Peyer's patch (tissue), 4 donors: Measurements from ENCODE around the gene FHOD3. TPM values are rescaled to one million over a fixed set of nuclear protein-coding genes. Genes with fewer than 3 reads are reported as not detected.

Experiments
- DNase-seq, 3 donors: peaks; one replicate each; pipeline ENCODE4 v3.0.0-alpha.2; 2017 to 2019
- H3K27ac ChIP-seq, 4 donors: fragments of 200-600 bp; sonication (generic); one replicate each; pipeline ENCODE4 v1.5.1; 2016 to 2019
- H3K27me3 ChIP-seq, 2 donors: fragments of 200-600 bp; sonication (generic); one replicate each; pipeline ENCODE4 v1.5.1; 2019
- H3K36me3 ChIP-seq, 3 donors: fragments of 200-600 bp; sonication (generic); one replicate each; pipeline ENCODE4 v1.5.1; 2016 to 2019
- H3K4me1 ChIP-seq, 4 donors: fragments of 200-600 bp; sonication (generic); one replicate each; pipeline ENCODE4 v1.5.1; 2016 to 2019
- H3K4me3 ChIP-seq, 4 donors: fragments of 200-600 bp; sonication (generic); 1 replicate in 3 of 4; 2 replicates in 1 of 4; pipeline ENCODE4 v1.5.1; 2016 to 2019; ENCODE audit warnings: mild to moderate bottlenecking in 1 of 4
- H3K9me3 ChIP-seq, 4 donors: fragments of 200-600 bp; sonication (generic); one replicate each; pipeline ENCODE4 v1.5.1; 2016 to 2019; ENCODE audit warnings: mild to moderate bottlenecking in 1 of 4
- POLR2A ChIP-seq, 2 donors: fragments of 450-650 bp; IDR thresholded peaks; one replicate each; pipeline ENCODE4 v1.5.1; 2017; ENCODE audit warnings: antibody characterized with exemption in 2 of 2, mild to moderate bottlenecking in 2 of 2, moderate library complexity in 2 of 2
- total RNA-seq, 4 donors: library from RNA; depleted of rRNA; stranded (reverse); fragments of >200 nt; gene quantifications; one replicate each; pipeline ENCODE4 v1.1.0, GENCODE V29; 2016
- TF ChIP-seq, protein P1 (sequence below), 6 experiments: fragments of 450-650 bp in 4 of 6; fragments of 200-600 bp in 2 of 6; sonication (generic) in 1 of 6; IDR thresholded peaks; one replicate each; pipeline ENCODE4 v1.5.1; 2017 to 2019; ENCODE audit warnings: antibody characterized with exemption in 6 of 6, mild to moderate bottlenecking in 3 of 6, moderate library complexity in 1 of 6

The FHOD3 gene
- total RNA-seq, 4 donors from 2014 or later = 0.53 to 10.7 (median 4.6) TPM

DNA sequence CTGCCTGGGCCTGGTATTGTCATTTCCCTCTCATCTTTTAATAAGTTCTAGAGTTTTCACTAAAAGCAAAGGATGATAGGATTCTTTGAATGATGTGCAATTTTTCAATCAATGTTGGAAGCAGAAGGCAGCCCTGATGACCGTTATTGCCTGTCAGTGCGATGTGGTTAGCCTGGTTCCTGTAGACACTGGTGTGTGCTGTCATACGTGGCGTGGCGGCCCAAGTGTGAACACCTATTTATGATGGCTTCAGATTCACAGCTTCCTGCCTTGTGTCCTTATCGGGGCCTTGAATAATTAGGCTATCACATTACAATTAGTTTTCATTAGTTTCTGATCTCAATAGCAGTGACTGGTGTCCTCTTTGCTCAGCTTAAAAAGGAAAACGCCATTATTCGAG lies 312.7 kb downstream of the FHOD3 start:
- Histone ChIP-seq H3K27me3 (no peaks in the 10 kb centered on the region), H3K9me3 (no peaks in the 10 kb centered on the region), H3K4me3 (no peak overlapping the region), H3K27ac (no peak overlapping the region), H3K4me1 (peaks cover 0 to 5% (median 0%) of the 10 kb centered on the region in 4 donors), H3K36me3 (no peaks in the 10 kb centered on the region)
- DNase-seq = no peak
- TF ChIP-seq, protein P1, sequence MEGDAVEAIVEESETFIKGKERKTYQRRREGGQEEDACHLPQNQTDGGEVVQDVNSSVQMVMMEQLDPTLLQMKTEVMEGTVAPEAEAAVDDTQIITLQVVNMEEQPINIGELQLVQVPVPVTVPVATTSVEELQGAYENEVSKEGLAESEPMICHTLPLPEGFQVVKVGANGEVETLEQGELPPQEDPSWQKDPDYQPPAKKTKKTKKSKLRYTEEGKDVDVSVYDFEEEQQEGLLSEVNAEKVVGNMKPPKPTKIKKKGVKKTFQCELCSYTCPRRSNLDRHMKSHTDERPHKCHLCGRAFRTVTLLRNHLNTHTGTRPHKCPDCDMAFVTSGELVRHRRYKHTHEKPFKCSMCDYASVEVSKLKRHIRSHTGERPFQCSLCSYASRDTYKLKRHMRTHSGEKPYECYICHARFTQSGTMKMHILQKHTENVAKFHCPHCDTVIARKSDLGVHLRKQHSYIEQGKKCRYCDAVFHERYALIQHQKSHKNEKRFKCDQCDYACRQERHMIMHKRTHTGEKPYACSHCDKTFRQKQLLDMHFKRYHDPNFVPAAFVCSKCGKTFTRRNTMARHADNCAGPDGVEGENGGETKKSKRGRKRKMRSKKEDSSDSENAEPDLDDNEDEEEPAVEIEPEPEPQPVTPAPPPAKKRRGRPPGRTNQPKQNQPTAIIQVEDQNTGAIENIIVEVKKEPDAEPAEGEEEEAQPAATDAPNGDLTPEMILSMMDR (IDR thresholded peaks at IDR 0.05) = no peak
- no peak for TF ChIP-seq POLR2A (IDR thresholded peaks at IDR 0.05)

DNA sequence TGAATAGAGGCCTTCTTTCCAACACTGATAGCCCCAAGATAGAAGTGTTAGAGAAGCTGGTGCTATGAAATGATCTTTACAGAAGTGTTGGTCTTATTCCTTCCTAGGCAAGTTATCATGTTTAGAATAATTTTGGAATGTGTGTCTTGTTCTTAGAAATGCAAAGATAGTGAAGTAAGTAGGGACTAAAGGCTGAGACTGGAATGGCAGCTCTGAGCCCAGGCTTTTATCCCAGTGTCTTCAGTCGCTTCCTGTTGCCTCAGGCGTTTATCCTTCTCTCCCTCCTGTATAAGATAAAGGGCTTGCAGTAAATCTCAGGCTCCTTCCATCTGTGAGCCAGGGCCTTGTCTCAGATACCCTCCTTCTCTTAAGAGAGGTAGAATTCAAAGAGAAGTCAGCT lies 313.1 kb downstream of the FHOD3 start:
- H3K9me3 ChIP-seq = no peaks in the 10 kb centered on the region
- peaks cover 0 to 5% (median 0%) of the 10 kb centered on the region in 4 donors for H3K4me1 ChIP-seq
- TF ChIP-seq POLR2A (IDR thresholded peaks at IDR 0.05) = no peak
- TF ChIP-seq, protein P1 (IDR thresholded peaks at IDR 0.05) = no peak
- no peak overlapping the region for H3K27ac ChIP-seq
- no peaks in the 10 kb centered on the region for H3K27me3 ChIP-seq
- no peak for DNase-seq
- no peak overlapping the region for H3K4me3 ChIP-seq
- no peaks in the 10 kb centered on the region for H3K36me3 ChIP-seq

DNA sequence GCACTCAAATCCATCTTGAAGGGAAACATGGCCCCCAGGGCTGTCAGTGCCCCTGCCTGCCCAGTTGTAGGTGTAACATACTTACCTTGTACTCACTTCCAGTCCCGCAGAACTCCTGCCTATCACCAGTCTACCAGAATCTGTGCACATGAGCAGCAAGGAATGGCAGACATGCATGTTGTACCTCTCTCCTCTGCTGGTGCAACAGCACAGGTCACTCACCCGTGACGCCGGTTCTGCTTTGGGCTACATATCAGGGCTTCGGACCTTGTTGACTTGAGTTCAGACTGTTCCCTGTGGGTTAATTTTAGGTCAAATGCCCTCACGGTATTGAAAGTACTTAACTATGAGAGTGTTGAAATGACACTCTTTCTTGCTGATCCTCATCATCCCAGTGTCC lies 315.6 kb downstream of the FHOD3 start:
- TF ChIP-seq POLR2A (IDR thresholded peaks at IDR 0.05) = no peak
- TF ChIP-seq, protein P1 (IDR thresholded peaks at IDR 0.05) = no peak
- Histone ChIP-seq H3K36me3 (no peaks in the 10 kb centered on the region), H3K9me3 (no peaks in the 10 kb centered on the region), H3K4me3 (no peak overlapping the region), H3K27me3 (no peaks in the 10 kb centered on the region), H3K27ac (no peak overlapping the region), H3K4me1 (peaks cover 0 to 5% (median 0%) of the 10 kb centered on the region in 4 donors)
- DNase-seq = no peak

DNA sequence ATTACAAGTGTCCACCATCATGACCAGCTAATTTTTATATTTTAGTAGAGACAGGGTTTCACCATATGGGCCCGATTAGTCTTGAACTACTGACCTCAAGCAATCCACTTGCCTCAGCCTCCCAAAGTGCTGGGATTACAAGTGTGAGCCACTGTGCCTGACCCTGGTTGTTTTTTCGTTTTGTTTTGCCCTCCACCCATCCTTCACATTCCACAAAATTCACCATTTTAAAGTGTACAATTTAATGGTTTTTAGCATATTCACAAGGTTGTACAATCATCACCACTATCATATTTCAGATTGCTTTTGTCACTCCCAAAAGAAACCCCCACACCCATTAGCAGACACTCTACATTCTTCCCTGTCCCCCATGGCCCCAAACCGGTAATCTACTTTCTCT lies 316.3 kb downstream of the FHOD3 start:
- no peak for TF ChIP-seq POLR2A (IDR thresholded peaks at IDR 0.05)
- TF ChIP-seq, protein P1 (IDR thresholded peaks at IDR 0.05) = no peak
- no peaks in the 10 kb centered on the region for H3K27me3 ChIP-seq
- no peaks in the 10 kb centered on the region for H3K9me3 ChIP-seq
- H3K36me3 ChIP-seq = no peaks in the 10 kb centered on the region
- no peak overlapping the region for H3K4me3 ChIP-seq
- no peak overlapping the region for H3K27ac ChIP-seq
- H3K4me1 ChIP-seq = no peaks in the 10 kb centered on the region
- DNase-seq = no peak

DNA sequence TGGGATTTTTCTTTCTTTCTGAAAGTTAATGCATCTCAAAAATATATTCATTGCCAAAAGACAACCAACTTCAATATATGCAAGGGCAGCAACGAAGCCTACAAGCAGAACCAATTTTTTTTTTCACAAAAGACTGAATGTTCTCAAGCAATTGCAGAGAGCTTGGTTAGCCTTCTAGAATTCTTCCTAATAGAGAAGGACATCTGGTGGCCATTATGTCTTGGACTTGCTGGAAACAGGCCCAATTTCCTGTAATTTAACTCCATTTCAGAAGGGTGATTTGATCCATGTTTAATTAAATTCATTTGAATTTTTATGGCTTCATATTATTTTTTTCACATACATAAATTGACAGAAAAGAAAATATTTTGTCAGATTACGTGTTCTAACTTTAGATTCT lies 323.3 kb downstream of the FHOD3 start:
- no peak for TF ChIP-seq POLR2A (IDR thresholded peaks at IDR 0.05)
- TF ChIP-seq, protein P1 (IDR thresholded peaks at IDR 0.05) = peak in 3 of 6 experiments; percentile 7 to 31 (median 20)
- no peak for DNase-seq
- H3K27ac ChIP-seq = no peak overlapping the region

DNA sequence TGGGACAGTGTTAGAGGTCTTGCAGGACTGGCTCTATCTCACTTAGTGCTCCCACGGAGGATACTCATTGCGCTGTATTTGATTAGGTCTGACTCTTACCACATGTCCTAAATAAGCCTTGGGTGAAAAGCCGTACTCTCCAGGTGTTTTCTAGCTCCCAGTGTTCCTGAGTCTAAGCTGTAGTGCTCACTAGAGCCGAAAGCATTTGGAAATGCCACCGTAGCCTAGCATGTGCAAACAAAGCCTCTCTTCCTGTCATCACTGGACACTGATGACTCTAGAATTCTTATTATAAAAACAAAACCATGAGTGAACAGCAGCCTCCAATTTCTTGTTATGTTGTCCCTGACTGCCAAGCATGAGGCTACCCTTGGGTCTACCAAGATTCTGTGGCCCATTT lies 325.1 kb downstream of the FHOD3 start:
- no peak for DNase-seq
- Histone ChIP-seq H3K4me3 (no peak overlapping the region), H3K27me3 (no peaks in the 10 kb centered on the region), H3K4me1 (no peaks in the 10 kb centered on the region), H3K36me3 (no peaks in the 10 kb centered on the region), H3K27ac (no peak overlapping the region), H3K9me3 (no peaks in the 10 kb centered on the region)
- no peak for TF ChIP-seq POLR2A (IDR thresholded peaks at IDR 0.05)
- TF ChIP-seq, protein P1 (IDR thresholded peaks at IDR 0.05) = no peak

More for the DNA sequence above, 323.3 kb downstream of the FHOD3 start:
- Histone ChIP-seq H3K4me1 (no peaks in the 10 kb centered on the region), H3K36me3 (no peaks in the 10 kb centered on the region), H3K4me3 (no peak overlapping the region), H3K27me3 (no peaks in the 10 kb centered on the region), H3K9me3 (no peaks in the 10 kb centered on the region)
